Measurements from ENCODE around the gene HSPA6.
"Not testable (repeated sequence)": the region's sequence is repeated elsewhere in the genome, so short reads cannot be mapped to it uniquely, and the experiment has no call there.

DNA sequence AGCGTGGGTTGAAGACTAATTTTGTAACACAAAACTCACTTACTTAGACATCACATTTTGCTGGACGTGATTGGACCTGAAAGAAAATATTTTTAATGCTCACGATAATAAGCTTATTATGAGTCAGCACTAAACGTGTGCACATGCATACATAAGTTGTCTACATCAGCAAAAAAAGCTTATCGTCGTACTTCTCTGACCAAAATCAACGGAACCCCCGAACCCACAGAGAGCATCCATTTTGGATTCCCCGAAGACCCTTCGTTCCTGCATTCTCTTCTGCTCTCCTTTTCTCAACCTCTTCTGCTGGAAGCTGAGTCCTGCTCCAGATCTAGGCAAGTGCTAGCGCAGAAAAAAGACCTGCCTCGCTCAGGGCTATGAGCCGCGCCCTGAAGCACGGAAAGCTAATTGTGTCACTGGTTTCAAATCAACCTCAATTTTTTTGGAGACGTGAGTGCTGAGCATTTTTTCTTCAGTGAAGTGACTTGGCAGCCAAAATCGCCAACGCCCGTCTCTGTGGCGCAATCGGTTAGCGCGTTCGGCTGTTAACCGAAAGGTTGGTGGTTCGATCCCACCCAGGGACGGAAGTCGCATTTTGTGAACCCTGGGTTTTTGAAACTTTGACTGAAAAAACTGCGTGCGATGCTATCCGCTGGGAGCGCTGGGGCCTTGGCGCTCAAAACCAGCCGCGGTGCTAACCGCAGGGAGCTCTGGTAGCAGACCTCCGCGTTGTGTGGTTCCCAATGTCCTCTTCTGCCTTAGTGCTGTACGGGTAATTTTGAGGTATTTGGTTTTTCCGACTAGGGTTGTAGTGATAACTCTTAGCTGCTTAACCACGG lies 15.6 kb downstream of the HSPA6 start:
- TF ChIP-seq, protein P1, sequence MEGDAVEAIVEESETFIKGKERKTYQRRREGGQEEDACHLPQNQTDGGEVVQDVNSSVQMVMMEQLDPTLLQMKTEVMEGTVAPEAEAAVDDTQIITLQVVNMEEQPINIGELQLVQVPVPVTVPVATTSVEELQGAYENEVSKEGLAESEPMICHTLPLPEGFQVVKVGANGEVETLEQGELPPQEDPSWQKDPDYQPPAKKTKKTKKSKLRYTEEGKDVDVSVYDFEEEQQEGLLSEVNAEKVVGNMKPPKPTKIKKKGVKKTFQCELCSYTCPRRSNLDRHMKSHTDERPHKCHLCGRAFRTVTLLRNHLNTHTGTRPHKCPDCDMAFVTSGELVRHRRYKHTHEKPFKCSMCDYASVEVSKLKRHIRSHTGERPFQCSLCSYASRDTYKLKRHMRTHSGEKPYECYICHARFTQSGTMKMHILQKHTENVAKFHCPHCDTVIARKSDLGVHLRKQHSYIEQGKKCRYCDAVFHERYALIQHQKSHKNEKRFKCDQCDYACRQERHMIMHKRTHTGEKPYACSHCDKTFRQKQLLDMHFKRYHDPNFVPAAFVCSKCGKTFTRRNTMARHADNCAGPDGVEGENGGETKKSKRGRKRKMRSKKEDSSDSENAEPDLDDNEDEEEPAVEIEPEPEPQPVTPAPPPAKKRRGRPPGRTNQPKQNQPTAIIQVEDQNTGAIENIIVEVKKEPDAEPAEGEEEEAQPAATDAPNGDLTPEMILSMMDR (tag by site-specific recombination; IDR thresholded peaks at IDR 0.05), result peak; percentile 54; the same call in 1 of the 2 replicates
- TF ChIP-seq, protein P2, sequence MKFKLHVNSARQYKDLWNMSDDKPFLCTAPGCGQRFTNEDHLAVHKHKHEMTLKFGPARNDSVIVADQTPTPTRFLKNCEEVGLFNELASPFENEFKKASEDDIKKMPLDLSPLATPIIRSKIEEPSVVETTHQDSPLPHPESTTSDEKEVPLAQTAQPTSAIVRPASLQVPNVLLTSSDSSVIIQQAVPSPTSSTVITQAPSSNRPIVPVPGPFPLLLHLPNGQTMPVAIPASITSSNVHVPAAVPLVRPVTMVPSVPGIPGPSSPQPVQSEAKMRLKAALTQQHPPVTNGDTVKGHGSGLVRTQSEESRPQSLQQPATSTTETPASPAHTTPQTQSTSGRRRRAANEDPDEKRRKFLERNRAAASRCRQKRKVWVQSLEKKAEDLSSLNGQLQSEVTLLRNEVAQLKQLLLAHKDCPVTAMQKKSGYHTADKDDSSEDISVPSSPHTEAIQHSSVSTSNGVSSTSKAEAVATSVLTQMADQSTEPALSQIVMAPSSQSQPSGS (tag by site-specific recombination; IDR thresholded peaks at IDR 0.05; ENCODE audit: low read depth), result not testable (repeated sequence)
- TF ChIP-seq, protein P3, sequence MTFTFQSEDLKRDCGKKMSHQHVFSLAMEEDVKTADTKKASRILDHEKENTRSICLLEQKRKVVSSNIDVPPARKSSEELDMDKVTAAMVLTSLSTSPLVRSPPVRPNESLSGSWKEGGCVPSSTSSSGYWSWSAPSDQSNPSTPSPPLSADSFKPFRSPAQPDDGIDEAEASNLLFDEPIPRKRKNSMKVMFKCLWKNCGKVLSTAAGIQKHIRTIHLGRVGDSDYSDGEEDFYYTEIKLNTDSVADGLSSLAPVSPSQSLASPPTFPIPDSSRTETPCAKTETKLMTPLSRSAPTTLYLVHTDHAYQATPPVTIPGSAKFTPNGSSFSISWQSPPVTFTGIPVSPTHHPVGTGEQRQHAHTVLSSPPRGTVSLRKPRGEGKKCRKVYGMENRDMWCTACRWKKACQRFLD (tag by site-specific recombination; IDR thresholded peaks at IDR 0.05), result not testable (repeated sequence)
- TF ChIP-seq, protein P4, sequence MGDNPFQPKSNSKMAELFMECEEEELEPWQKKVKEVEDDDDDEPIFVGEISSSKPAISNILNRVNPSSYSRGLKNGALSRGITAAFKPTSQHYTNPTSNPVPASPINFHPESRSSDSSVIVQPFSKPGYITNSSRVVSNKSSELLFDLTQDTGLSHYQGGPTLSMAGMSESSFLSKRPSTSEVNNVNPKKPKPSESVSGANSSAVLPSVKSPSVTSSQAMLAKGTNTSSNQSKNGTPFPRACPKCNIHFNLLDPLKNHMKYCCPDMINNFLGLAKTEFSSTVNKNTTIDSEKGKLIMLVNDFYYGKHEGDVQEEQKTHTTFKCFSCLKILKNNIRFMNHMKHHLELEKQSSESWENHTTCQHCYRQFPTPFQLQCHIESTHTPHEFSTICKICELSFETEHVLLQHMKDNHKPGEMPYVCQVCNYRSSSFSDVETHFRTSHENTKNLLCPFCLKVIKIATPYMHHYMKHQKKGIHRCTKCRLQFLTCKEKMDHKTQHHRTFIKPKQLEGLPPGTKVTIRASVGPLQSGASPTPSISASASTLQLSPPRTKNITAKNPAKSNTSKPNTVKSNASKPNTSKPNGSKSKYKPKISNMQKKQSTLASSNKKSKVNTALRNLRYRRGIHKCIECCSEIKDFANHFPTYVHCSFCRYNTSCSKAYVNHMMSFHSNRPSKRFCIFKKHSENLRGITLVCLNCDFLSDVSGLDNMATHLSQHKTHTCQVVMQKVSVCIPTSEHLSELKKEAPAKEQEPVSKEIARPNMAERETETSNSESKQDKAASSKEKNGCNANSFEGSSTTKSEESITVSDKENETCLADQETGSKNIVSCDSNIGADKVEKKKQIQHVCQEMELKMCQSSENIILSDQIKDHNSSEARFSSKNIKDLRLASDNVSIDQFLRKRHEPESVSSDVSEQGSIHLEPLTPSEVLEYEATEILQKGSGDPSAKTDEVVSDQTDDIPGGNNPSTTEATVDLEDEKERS (tag by site-specific recombination; IDR thresholded peaks at IDR 0.05), result 0 out of 2 replicates have a peak, but pooled peaks have one; percentile 7
- not testable (repeated sequence) for TF ChIP-seq MZF1 (tag by site-specific recombination; IDR thresholded peaks at IDR 0.05; ENCODE audit: borderline replicate concordance); TCF7L2 (IDR thresholded peaks at IDR 0.05; ENCODE audit: borderline replicate concordance, low read depth, low read length); ZNF292 (tag by site-specific recombination; IDR thresholded peaks at IDR 0.05; ENCODE audit: borderline replicate concordance, low read depth)
- TF ChIP-seq ZNF394 (tag by site-specific recombination; IDR thresholded peaks at IDR 0.05; ENCODE audit: borderline replicate concordance), result peak; percentile 86
- TF ChIP-seq, protein P5, sequence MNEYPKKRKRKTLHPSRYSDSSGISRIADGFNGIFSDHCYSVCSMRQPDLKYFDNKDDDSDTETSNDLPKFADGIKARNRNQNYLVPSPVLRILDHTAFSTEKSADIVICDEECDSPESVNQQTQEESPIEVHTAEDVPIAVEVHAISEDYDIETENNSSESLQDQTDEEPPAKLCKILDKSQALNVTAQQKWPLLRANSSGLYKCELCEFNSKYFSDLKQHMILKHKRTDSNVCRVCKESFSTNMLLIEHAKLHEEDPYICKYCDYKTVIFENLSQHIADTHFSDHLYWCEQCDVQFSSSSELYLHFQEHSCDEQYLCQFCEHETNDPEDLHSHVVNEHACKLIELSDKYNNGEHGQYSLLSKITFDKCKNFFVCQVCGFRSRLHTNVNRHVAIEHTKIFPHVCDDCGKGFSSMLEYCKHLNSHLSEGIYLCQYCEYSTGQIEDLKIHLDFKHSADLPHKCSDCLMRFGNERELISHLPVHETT (tag by site-specific recombination; IDR thresholded peaks at IDR 0.05), result peak; percentile 80
- TF ChIP-seq, protein P6, sequence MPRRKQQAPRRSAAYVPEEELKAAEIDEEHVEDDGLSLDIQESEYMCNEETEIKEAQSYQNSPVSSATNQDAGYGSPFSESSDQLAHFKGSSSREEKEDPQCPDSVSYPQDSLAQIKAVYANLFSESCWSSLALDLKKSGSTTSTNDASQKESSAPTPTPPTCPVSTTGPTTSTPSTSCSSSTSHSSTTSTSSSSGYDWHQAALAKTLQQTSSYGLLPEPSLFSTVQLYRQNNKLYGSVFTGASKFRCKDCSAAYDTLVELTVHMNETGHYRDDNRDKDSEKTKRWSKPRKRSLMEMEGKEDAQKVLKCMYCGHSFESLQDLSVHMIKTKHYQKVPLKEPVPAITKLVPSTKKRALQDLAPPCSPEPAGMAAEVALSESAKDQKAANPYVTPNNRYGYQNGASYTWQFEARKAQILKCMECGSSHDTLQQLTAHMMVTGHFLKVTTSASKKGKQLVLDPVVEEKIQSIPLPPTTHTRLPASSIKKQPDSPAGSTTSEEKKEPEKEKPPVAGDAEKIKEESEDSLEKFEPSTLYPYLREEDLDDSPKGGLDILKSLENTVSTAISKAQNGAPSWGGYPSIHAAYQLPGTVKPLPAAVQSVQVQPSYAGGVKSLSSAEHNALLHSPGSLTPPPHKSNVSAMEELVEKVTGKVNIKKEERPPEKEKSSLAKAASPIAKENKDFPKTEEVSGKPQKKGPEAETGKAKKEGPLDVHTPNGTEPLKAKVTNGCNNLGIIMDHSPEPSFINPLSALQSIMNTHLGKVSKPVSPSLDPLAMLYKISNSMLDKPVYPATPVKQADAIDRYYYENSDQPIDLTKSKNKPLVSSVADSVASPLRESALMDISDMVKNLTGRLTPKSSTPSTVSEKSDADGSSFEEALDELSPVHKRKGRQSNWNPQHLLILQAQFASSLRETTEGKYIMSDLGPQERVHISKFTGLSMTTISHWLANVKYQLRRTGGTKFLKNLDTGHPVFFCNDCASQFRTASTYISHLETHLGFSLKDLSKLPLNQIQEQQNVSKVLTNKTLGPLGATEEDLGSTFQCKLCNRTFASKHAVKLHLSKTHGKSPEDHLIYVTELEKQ (tag by site-specific recombination; IDR thresholded peaks at IDR 0.05; ENCODE audit: borderline replicate concordance), result peak; percentile 50; the same call in 1 of the 2 replicates
